Stomach (tissue), 9 donors: ENCODE data around the gene ZNF532. TPM values are rescaled to one million over a fixed set of nuclear protein-coding genes. Genes with fewer than 3 reads are reported as not detected.

Experiments used
- DNase-seq, 2 donors: peaks; one replicate each; pipeline versions ENCODE4 v3.0.0 to v3.0.0-alpha.2; 2013 to 2019
- H3K27ac ChIP-seq, 5 donors: fragments of 200-600 bp in 4 of 5; sonication (generic) in 4 of 5; one replicate each; pipeline ENCODE4 v1.5.1; 2013 to 2019; ENCODE audit warnings: mild to moderate bottlenecking in 1 of 5, moderate library complexity in 1 of 5
- H3K27me3 ChIP-seq, 3 donors: fragments of 200-600 bp; sonication (generic); one replicate each; pipeline ENCODE4 v1.5.1; 2017 to 2019; ENCODE audit warnings: mixed run types in 1 of 3
- H3K36me3 ChIP-seq, 4 donors: fragments of 200-600 bp; sonication (generic); 1 replicate in 3 of 4; 2 replicates in 1 of 4; pipeline ENCODE4 v1.5.1; 2016 to 2019
- H3K4me1 ChIP-seq, 4 donors: fragments of 200-600 bp; sonication (generic); one replicate each; pipeline ENCODE4 v1.5.1; 2016 to 2019
- H3K4me3 ChIP-seq, 4 donors: fragments of 200-600 bp; sonication (generic) in 3 of 4; one replicate each; pipeline ENCODE4 v1.5.1; 2016 to 2019; ENCODE audit warnings: mild to moderate bottlenecking in 1 of 4
- H3K9me3 ChIP-seq, 4 donors: fragments of 200-600 bp; sonication (generic); one replicate each; pipeline ENCODE4 v1.5.1; 2016 to 2019
- EP300 ChIP-seq: sonication (generic); formaldehyde crosslinking; IDR thresholded peaks from one replicate; pipeline ENCODE4 v1.6.1; 2017; ENCODE audit warnings: antibody characterized with exemption
- POLR2A ChIP-seq, 4 donors: fragments of 450-650 bp; IDR thresholded peaks; one replicate each; pipeline ENCODE4 v1.6.1; 2016; ENCODE audit warnings: antibody characterized with exemption in 4 of 4, control low read depth in 2 of 4, mild to moderate bottlenecking in 1 of 4, moderate library complexity in 1 of 4
- POLR2AphosphoS5 ChIP-seq, 3 donors: sonication (generic); formaldehyde crosslinking; IDR thresholded peaks; one replicate each; pipeline ENCODE4 v1.6.1; 2016; ENCODE audit warnings: antibody characterized with exemption in 3 of 3
- WGBS, 5 donors: extraction: QIAGEN DNeasy Blood & Tissue Kit in 3 of 5; methylation state at CpG; one replicate each; pipeline versions ENCODE4 v1.1.5 to v1.1.7; 2013 to 2018; 5-methylcytosine and 5-hydroxymethylcytosine counted together
- intact Hi-C: fragments of 100-400 bp; cut with DNase I; formaldehyde crosslinking; loops from one replicate; pipeline ENCODE4 v1.15.1; 2023; ENCODE audit warnings: low total_unique reads
- polyA plus RNA-seq, 3 donors: library from polyadenylated mRNA; stranded (reverse); fragments of 200-250 nt; gene quantifications; one replicate each; pipeline ENCODE4 v1.2.3, GENCODE V29; 2013
- total RNA-seq, 5 donors: library from RNA; depleted of rRNA; stranded (reverse); fragments of >200 nt; gene quantifications; one replicate each; pipeline versions ENCODE4 v1.1.0 to v1.2.3, GENCODE V29; 2014 to 2016
- TF ChIP-seq, protein P1 (sequence below), 7 experiments: fragments of 450-650 bp in 4 of 7; fragments of 200-600 bp in 3 of 7; sonication (generic) in 3 of 7; IDR thresholded peaks; one replicate each; pipeline ENCODE4 v1.5.1; 2016 to 2019; ENCODE audit warnings: antibody characterized with exemption in 7 of 7, control low read depth in 2 of 7, mild to moderate bottlenecking in 1 of 7
- donor health status: healthy with polysubstance abuse.
- donor health status: Bipolar disorder and iron deficiency.
- donor health status: healthy.

ZNF532 gene
- total and polyA plus RNA-seq, 8 donors: 2.9 to 53.7 (median 18.4) TPM

DNA sequence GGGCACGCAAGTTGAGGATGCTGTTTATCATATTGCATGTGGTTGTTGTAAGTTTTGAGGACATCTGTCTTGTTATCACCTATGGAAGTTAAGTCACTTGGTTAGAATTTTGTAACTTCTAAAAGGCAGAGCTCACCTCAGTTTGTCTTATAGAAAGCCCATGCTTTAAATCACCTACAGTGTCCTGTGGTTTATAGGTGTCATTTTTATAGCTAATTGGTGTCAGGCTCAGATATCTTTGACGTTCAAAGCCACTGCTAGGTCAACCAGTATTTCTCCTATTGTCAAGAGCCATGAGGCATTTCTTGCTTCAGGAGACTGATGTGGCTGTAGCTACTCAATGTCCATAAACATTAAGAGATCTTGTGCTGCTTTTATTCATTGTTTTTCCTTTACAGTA lies 16.8 kb downstream of the ZNF532 start:
- H3K27ac ChIP-seq: no peak overlapping the region
- TF ChIP-seq, protein P1, sequence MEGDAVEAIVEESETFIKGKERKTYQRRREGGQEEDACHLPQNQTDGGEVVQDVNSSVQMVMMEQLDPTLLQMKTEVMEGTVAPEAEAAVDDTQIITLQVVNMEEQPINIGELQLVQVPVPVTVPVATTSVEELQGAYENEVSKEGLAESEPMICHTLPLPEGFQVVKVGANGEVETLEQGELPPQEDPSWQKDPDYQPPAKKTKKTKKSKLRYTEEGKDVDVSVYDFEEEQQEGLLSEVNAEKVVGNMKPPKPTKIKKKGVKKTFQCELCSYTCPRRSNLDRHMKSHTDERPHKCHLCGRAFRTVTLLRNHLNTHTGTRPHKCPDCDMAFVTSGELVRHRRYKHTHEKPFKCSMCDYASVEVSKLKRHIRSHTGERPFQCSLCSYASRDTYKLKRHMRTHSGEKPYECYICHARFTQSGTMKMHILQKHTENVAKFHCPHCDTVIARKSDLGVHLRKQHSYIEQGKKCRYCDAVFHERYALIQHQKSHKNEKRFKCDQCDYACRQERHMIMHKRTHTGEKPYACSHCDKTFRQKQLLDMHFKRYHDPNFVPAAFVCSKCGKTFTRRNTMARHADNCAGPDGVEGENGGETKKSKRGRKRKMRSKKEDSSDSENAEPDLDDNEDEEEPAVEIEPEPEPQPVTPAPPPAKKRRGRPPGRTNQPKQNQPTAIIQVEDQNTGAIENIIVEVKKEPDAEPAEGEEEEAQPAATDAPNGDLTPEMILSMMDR (IDR thresholded peaks at IDR 0.05): no peak
- TF ChIP-seq POLR2AphosphoS5 (IDR thresholded peaks at IDR 0.05) (no peak), POLR2A (IDR thresholded peaks at IDR 0.05) (no peak), EP300 (no peak)
- no peak for DNase-seq
- no peak overlapping the region for H3K4me3 ChIP-seq
- H3K4me1 ChIP-seq: peaks cover 0 to 43% (median 10%) of the 10 kb centered on the region in 4 donors
- intact Hi-C loops: no loop called here
- no peaks in the 10 kb centered on the region for H3K9me3 ChIP-seq
- WGBS, 5 donors: 50 to 82% (median 80%) methylated on average over 2 of the region's 2 CpGs
- H3K27me3 ChIP-seq: no peaks in the 10 kb centered on the region
- peaks cover 8 to 41% (median 17%) of the 10 kb centered on the region in 4 donors for H3K36me3 ChIP-seq

DNA sequence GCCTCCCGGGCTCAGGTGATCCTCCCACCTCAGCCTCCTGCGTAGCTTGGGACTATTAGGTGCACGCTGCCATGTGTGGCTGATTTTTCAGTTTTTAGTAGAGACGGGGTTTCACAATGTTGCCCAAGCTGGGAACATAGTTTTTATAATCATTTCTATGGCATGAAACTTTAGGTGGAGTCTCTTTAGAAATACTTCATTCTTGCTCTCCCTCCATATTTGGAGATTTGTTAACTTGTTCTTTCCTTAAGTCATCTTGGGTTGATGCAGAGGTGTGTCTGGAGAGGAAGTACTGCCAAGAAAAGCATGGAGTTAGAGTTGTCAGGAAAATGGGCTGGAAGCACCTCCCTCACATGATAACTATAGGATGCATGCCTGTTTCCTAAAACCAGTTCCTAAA lies 17.4 kb downstream of the ZNF532 start:
- WGBS, 5 donors: 91 to 99% (median 97%) methylated on average over 4 of the region's 4 CpGs
- H3K27ac ChIP-seq: no peak overlapping the region
- peaks cover 0 to 38% (median 12%) of the 10 kb centered on the region in 4 donors for H3K4me1 ChIP-seq
- H3K4me3 ChIP-seq: no peak overlapping the region
- no peaks in the 10 kb centered on the region for H3K27me3 ChIP-seq
- TF ChIP-seq, protein P1 (IDR thresholded peaks at IDR 0.05): no peak
- TF ChIP-seq POLR2A (IDR thresholded peaks at IDR 0.05): no peak
- no peak for TF ChIP-seq POLR2AphosphoS5 (IDR thresholded peaks at IDR 0.05)
- no peak for TF ChIP-seq EP300
- intact Hi-C loops: no loop called here
- H3K36me3 ChIP-seq: peaks cover 6 to 35% (median 14%) of the 10 kb centered on the region in 4 donors
- H3K9me3 ChIP-seq: no peaks in the 10 kb centered on the region
- no peak for DNase-seq

DNA sequence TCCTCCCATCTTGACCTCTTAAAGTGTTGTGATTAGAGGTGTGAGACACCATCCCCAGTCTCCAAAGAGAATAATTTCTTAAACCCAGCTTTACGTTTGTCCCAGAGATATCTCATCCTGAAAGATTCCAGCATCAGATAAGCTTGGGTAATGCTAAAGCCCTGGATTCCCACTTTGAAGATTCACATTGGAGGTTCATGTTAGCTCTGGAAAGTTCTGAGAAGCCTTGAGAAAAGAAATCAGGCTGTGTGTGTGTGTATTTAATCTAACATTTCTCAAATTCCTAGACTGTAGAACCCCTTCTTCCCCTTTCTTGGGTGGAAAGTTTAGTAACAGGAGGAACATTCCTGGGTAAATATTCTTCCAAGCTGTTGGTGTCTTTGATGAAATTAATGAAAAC lies 18.0 kb downstream of the ZNF532 start:
- H3K4me3 ChIP-seq: no peak overlapping the region
- H3K36me3 ChIP-seq: peaks cover 6 to 29% (median 11%) of the 10 kb centered on the region in 4 donors
- no peak for DNase-seq
- intact Hi-C loops: no loop called here
- H3K27ac ChIP-seq: no peak overlapping the region
- TF ChIP-seq POLR2A (IDR thresholded peaks at IDR 0.05) (no peak), EP300 (no peak), POLR2AphosphoS5 (IDR thresholded peaks at IDR 0.05) (no peak)
- TF ChIP-seq, protein P1 (IDR thresholded peaks at IDR 0.05): no peak
- no peaks in the 10 kb centered on the region for H3K27me3 ChIP-seq
- H3K9me3 ChIP-seq: no peaks in the 10 kb centered on the region
- peaks cover 0 to 34% (median 14%) of the 10 kb centered on the region in 4 donors for H3K4me1 ChIP-seq
- 31 to 62% (median 41%) methylated on average over 1 of the region's 1 CpG for WGBS, 5 donors

DNA sequence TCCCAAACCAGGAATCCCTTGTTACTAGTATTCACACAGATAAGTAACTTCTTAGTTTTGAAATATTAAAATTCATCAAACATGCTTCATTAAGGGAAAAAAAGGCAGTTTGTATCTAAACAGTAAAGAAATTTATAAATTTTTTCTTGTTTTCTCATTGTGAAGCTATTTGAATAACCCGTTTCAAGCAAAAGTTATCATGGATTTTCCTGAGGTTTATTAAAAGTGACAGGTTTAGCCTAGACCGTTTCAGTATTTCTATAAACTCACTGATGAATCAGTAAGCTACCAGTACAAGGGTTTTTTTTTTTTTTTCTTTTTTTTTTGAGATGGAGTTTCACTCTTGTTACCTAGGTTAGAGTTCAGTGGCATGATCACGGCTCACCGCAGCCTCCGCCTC lies 20.0 kb downstream of the ZNF532 start:
- no peak for TF ChIP-seq EP300
- no peaks in the 10 kb centered on the region for H3K27me3 ChIP-seq
- intact Hi-C loops: no loop called here
- H3K36me3 ChIP-seq: peaks cover 0 to 9% (median 0%) of the 10 kb centered on the region in 4 donors
- peaks cover 0 to 34% (median 15%) of the 10 kb centered on the region in 4 donors for H3K4me1 ChIP-seq
- no peaks in the 10 kb centered on the region for H3K9me3 ChIP-seq
- 87 to 95% (median 91%) methylated on average over 5 of the region's 5 CpGs for WGBS, 5 donors
- H3K4me3 ChIP-seq: no peak overlapping the region
- DNase-seq: no peak
- no peak overlapping the region for H3K27ac ChIP-seq

DNA sequence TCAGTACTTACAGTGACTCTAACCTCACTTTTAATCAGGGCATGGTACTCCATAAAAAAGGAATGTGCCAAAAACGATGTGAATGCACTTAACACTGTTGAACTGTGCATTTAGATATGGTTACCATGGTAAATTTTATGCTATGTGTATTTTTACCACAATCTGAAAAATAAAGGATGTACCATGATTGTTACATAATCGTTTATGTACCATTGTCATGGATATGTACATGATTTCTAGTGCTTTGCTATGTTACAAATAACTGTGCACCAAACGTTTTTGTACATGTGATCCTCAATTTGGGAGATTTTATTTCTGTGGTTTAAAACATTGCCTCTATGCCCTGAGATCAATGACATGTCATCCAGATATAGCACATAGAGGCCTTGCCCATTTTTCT lies 21.8 kb downstream of the ZNF532 start:
- Histone ChIP-seq H3K27me3 (no peaks in the 10 kb centered on the region), H3K36me3 (peaks cover 0 to 9% (median 0%) of the 10 kb centered on the region in 4 donors), H3K9me3 (no peaks in the 10 kb centered on the region), H3K4me1 (peaks cover 0 to 26% (median 12%) of the 10 kb centered on the region in 4 donors), H3K27ac (peak overlapping the region in 3 of 5 donors; percentile 58 to 67 (median 67)), H3K4me3 (no peak overlapping the region)
- TF ChIP-seq POLR2A (IDR thresholded peaks at IDR 0.05): no peak
- intact Hi-C loops: no loop called here
- WGBS, 5 donors: 59 to 68% (median 61%) methylated on average over 3 of the region's 3 CpGs
- no peak for DNase-seq
